Measurements from ENCODE around the gene TLE2.

- TF ChIP-seq ZHX1 (conservative IDR thresholded peaks at IDR 0.05; ENCODE audit: low read length) (no peak), TFAP4 (CRISPR knock-in tag; IDR thresholded peaks at IDR 0.05; ENCODE audit: borderline replicate concordance) (no peak; the same call in 1 of the 2 replicates), CTCF (IDR thresholded peaks at IDR 0.05 in 2 of 3, conservative IDR thresholded peaks at IDR 0.05 in 1 of 3; ENCODE audit: insufficient read depth in 2 of 3, low read depth in 1 of 3, low read length in 3 of 3) (no peak), BRF2 (IDR thresholded peaks at IDR 0.05; ENCODE audit: borderline replicate concordance, insufficient read depth, insufficient read length) (no peak), ZNF217 (CRISPR knock-in tag; IDR thresholded peaks at IDR 0.05) (no peak), TAF1 (IDR thresholded peaks at IDR 0.05; ENCODE audit: control insufficient read depth, extremely low read depth, insufficient read depth, low read length, severe bottlenecking) (no peak), NFE2L1 (tag; IDR thresholded peaks at IDR 0.05; ENCODE audit: borderline replicate concordance, low read depth) (no peak), JUND (IDR thresholded peaks at IDR 0.05; ENCODE audit: borderline replicate concordance, low read depth, low read length) (no peak), JUND (tag; IDR thresholded peaks at IDR 0.05; ENCODE audit: borderline replicate concordance, low read depth, low read length) (no peak)
Measured at GRCh38 chr19:3012621-3013262, 16.3 kb downstream of the TLE2 start.
